HG03103 (cell line): ENCODE data around the gene PTPRE.
"Not testable (repeated sequence)": the region's sequence is repeated elsewhere in the genome, so short reads cannot be mapped to it uniquely, and the experiment has no call there.

ENCODE experiments used
- ATAC-seq: cut with Tn5 transposase; IDR thresholded peaks from one replicate; pipeline ENCODE4 v1.9.1; 2021; ENCODE audit warnings: low read depth; ENCODE audit not compliant: unreplicated experiment

PTPRE gene

DNA sequence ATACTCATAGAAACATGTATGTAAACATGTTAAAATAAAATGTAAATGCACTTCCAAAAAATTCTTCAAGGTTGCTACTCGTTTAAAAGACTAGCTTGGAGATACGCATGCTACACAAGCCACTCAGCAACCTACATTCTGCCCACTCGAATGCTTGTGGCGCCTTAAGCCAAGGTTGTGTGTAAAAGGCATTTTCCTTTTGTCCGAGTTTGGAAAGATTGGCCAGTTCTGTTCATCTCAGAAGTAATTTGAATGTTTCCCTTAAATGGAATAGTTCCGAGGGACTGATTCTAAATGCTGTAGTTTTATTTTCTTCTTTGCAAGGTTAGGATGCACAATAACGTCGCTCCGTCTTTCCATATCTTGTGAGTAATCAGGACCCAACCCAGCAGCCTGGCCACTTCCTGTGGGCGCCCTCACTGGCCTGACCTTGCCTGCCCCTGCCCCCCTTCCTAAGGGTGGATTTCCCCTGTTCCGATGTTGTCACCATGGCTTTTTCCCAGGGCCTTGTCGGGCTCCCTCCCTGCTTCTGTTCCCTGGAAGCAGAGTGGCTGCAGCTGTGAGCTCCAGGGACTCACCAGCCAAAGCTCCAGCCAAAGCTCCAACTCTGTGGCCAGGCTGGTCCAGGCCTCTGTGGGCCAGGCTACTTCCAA, 70.6 kb downstream of the PTPRE start:
- ATAC-seq: no peak

DNA sequence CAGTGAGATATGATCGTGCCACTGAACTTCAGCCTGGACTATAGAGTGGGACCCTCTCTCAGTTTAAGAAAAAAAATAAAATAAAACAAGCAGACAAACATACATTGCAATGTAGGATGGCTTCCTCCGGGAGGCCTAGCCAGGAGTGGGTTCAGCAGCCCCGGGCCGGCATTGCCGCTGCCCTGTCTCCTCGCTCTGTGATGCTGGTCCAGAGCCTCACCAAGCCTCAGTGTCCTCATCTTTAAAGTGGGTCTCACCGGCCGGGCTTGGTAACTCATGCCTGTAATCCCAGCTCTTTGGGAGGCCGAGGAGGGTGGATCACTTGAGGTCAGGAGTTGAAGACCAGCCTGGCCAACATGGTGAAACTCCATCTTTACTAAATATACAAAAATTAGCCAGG, 71.6 kb downstream of the PTPRE start:
- ATAC-seq: no peak

DNA sequence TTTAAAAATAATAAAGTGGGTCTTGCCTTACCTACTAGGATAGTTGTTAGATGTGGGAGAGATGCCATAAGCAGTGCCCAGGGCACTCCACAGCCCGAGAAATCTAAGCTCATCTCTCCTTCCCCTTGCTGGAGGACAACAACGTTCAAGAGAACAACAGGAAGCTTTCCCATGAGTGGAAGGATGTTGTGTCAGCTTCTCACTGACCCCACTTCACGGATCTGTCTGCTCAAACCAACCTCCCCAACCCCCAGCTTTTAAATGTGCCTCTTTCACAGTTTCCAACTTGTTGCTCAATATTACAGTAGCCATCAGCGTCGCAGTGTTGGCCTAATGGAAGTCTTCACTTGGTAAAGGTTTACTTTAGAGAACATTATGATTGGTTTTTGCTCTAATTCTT, 72.1 kb downstream of the PTPRE start:
- ATAC-seq: no peak

DNA sequence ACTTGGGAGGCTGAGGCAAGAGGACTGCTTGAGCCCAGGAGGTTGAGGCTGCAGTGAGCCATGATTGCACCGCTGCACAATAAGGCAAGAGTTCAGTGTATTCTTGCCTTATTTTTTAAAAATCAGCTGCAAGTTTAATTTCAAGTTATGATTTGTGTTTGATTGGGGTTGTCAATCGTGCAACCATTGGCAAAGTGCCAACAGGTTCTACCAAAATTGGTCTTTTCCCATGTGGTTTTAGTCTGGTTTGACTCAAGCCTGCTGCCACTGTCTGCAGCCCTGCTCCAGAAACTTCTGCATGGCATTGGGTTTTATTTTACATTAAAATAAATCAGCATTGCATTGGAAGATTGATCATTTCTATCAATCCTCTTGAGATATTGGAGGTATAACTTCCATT, 72.7 kb downstream of the PTPRE start:
- no peak for ATAC-seq

DNA sequence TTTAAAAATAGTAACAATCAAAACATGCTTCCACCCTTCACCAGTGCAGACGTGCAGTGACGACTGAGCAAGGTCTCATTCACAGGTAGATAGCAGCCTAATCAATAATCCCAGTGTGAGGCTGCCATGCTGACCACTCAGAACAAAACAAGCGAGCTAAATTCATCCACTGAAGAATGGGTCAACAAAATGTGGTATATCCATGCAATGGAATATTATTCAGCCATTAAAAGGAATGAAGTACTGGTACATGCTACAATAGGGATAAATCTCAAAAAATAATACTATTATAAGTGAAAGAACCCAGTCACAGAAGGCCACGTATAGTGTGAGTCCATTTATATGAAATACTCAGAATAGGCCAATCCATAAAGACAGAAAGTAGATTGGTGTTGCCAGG, 74.0 kb downstream of the PTPRE start:
- no peak for ATAC-seq

DNA sequence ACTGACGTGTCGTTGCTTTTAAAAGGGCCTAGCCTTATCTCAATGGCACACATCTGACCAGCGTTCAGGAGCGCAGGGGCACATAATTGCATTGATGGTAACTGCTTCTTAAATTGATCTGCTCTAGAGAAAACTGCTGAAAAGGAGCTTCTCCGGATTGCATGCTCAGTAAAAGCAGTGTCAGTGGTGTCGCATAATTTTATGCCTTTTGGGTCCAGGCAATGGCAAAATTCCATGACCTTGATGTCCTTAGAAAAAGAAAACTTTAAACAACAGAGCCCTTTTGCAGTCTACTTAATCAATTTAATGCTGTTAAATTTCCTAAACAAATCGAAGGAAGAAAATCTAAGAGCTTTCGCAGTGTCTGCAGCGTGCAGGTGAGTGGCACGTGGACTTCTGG, 75.7 kb downstream of the PTPRE start:
- no peak for ATAC-seq

DNA sequence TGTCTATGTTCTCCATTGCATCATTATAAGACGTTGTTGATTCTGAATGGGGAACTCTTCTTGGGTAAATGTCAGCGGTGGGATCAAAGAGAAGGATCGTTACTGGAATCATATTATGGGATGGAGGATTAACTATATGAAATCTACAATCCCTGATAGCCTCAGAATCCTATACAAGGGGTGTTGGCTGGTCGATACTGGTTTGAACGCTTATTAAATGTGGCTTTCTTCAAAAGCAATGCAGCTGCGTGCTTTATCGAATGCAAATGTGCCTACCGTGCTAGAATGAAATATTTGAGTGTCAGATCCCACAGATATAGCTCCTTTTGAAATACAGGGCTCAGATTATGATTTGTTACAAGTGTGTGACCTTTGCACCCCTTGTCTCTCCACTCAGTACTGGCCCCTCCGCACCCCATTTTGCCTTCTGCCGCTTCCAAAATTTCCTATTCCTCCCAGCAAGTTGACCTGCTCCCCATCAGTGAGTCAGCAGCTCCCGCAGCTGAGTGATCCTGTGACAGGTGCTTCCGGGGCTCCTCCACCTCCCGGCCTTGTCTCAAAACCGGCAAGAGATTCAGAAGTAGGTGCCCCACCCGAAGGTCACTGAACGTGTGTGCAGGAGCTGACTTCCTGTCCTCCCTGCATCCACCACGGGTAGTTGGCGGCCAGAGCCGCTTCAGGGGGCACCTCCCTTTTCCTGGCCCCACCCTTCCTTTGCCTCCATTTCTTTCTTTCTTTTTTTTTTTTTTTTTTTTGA, 76.6 kb downstream of the PTPRE start:
- no peak for ATAC-seq

DNA sequence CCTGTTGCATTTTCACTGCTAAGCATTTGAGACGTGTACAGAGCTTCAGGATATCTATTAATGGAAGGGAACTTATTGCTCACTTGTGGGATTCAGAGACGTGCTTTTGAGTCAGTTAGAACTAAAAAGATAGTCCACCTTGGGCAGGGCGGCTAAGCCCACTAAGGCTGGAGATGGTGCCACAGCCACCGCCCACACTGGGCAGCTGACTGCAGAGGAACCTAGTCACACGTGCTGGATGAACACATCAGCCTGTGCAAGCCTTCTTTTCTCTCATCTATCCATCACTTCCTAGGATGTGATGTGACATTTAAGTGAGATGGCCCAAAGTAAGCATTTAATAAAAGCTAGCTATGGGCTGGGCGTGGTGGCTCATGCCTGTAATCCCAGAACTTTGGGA, 78.0 kb downstream of the PTPRE start:
- ATAC-seq: no peak

DNA sequence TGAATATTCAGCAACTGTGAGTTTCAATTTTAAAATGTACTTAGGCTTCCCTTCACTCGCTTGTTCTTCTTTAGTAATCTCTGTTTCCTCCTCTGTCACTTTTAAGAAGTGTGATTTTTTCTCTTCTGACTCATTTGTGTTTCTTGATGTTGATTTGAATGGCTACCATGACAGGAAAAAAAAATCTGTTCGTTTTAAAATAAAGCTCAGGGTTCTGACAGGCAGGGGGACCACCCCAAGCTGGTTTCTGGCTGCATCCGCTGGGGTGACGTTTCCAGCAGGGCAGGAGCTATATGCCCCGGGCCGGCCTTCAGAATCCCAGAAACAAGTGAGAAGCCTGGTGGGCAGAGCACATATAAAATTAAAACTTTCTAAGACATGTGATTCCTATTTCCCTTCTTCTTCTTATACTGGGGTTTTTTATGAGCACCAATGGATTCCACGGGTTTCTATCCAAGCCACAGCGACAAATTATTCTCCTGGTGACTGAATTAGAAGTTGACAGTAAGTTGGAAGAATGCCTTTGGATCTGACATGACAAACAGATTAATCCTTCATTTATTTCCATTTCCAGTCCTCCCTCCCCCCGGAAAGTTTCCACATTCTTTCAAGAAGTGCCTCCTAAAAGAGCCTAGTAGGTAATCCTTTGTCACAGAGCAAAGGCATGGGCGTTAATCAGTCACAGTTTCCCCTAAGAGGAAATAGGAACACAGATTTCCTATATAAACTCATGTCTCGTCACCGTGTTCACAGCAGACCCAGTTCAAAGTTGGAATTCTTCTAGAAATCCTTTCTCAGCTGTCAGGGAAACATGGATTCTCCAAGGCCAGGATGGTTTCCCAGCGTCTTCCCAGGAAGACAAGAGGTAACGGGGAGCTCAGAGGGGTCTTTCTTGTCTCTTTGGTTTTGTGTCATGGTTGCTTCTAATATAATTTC, 79.9 kb downstream of the PTPRE start:
- ATAC-seq: no peak

DNA sequence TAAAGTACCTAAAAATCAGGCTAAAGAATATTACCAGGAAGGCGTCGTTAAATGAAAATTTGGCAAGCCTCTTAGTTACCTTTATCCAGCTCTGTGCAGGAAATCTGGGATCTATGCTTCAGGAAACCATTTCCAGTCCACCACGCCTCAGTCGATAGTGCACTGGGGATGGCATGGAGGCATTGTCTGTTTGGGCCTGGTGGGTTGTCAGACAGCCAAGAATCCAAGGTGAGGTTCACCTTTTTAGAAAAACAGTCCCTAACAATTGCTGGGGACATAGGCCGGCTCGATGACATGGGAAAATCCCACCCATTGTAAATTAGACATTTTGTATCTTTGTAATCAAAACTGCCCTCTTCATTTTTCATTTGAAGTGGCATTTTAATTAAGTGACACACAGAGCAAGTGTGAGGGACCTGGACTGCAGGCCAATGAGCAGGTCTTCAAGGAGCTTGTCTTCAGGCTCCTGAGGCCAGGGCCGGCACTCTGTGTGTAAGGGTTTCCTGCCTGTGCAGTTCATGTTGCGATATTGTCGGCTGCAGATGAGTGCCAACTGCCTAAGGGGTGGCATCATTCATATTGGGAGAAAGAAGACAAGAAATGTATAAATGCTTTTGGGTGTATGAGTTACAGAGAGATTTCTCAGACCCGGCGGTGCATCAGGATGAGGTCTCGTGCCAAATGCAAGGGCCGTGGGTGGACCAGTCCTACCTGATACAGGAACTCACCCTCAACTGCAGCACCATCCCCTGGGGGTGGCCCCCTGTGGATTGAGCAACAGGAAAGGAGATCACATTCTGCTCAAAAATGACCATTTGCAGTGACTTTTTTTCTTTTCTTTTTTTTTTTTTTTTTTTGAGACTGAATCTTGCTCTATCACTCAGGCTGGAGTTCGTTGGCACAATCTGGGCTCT, 80.8 kb downstream of the PTPRE start:
- ATAC-seq: no peak

DNA sequence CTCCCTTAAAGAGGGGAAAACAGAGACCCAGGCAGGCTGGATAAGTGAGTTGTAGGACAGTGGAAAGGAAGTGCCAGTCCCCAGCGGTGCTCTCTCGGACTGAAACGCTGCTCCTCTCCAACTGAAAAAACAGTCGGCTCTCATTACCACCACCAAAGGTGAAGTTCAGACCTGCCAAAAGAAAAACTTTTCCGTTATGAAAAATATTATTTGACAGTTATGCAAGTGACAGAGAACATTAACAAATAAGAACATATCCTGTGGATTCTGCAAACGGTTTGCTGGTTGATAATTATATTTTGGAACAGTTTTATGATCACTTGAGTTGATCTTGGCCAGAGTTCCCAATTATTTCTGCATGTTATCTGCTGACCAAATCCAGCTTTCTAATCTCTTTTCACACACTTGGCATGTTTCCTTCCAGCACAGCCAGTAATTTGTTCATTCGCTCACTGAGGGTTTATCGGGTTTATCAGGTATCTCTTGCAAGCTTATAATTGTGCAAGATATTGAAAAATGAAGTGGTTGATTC, 82.6 kb downstream of the PTPRE start:
- no peak for ATAC-seq

DNA sequence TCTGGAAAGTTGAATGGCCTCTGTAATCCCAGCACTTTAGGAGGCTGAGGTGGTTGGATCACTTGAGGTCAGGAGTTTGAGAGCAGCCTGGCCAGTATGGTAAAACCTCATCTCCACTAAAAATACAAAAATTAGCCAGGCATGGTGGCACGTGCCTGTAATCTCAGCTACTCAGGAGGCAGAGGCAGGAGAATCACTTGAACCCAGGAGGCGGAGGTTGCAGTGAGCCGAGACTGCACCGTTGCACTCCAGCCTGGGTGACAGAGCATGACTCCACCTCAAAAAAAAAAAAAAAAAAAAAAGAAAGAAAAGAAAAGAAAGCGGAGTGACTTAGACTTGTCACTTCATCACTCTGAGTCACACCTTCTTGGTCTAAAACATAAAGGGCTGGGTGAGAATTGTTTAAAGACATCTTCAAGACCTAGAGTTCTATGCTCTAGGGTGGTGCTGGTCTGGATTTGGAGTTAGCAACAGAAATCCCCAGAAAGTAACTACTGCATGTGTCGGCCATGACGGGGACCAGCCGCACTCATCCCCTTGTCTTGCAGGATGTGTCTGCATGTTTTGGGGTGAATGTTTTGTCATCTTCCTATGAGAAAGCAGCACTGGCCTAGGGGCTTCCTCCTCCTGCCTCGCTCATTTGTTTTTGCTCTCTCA, 83.4 kb downstream of the PTPRE start:
- not testable (repeated sequence) for ATAC-seq

DNA sequence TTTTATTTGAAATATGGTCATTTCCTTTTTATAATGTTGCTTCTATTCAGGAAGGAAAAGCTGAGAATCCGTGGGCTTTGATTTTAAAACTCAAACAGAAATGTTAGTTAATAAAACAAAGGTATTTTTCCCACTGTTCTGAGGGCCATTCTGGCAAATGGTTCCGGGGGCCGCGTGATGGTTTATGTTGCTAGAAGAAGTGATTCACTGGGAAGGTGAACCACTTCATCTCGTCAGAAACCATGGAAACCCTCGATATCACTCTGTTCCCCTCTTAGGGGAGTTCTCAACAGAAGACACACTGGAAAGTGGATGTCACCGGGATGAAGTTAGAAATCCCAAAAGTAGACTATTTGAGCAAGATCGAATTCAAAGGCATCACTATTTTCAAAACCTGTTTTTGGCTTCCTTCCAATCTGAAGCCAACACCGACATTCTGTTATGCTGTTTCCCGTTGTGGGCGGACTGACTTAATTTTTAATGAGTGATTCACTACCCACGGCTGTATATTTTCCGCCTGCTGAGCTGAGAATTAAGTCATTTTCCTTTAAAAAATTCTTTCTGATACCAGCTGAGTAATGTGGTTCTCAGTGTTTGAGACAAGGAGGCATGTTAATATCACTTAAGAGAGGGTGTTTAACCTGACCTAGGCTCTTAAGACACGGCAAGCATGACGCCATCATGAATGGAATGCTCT, 84.1 kb downstream of the PTPRE start:
- no peak for ATAC-seq

DNA sequence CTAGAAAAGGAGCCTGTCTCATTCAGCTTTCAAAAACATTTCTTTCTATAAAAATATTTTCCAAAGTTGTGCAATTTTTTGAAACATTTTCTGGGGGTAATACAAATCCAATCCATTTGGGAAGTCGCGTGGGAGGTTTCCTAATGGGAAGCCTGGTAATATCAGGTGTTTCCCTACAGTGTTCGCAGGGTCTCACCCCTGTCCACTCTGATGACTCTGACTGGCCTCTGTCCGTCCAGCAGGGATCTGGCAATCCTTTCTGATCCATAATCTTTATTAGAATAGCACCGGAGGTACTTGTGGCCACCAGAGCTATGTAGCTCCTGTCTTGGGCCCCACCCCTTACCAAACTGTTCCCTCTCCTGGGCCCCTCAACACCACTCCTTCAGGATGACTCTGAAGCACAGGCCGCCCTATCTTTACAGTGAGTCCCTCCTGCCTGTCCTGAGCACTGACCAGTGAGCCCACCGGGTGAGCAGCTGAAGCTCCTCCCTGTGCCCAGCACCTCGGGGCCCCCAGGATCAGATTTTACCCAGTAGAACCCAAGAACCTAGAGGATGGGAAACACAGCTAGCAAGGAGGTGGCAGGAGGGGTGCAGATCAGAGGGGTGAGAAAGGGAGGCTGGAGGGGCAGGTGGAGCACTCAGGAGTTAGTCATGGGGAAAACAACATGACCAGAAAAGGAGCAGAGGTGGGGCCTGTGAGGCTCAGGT, 84.8 kb downstream of the PTPRE start:
- no peak for ATAC-seq

DNA sequence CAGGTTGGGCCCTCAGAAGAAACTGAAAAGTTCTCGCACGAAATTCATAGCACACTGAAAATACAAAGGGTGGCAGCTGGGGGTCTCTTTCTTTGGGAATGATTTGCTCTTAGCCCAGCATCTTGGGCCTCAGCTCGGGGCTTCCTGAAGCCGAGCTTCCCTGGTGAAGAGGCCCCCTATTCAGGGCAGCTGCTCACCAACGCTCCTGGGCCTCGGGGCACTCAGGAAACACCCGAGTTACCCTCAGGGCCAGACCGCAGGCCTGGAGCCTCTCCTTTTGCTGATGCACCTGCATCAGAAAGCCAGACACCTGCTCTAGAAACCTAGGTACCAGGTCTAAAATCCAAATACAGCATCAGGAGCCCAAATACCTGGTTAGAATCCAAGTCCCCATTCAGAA, 85.5 kb downstream of the PTPRE start:
- no peak for ATAC-seq

DNA sequence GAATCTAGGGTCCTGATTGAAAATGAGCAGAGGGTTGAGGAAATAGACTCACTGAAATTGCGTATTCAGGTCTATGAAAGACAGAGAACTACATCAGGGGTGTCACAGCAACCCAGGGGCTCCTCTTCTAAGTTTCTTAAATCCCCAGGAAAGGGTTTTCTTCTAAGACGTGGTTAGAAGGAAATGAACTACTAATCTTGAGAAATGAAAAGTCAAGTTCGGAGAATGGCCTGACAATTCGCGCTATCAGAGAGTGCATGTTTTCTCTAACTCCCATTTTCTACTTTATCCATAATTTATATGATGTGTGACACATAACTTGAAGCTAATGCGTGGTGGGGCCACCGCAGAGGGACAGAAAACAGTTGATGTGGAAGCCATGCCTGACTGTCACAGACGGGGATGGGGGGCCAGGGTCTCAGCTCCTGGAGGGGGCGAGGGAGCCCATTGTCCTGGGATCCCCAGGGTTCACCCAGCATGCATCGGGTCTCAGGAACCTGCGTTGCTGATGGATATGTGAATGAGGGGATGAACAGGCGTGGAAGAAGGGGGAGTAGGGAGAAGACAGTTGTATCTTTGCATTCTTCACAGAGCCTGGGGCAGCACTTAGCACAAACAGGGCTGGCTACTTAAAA, 86.3 kb downstream of the PTPRE start:
- ATAC-seq: no peak

DNA sequence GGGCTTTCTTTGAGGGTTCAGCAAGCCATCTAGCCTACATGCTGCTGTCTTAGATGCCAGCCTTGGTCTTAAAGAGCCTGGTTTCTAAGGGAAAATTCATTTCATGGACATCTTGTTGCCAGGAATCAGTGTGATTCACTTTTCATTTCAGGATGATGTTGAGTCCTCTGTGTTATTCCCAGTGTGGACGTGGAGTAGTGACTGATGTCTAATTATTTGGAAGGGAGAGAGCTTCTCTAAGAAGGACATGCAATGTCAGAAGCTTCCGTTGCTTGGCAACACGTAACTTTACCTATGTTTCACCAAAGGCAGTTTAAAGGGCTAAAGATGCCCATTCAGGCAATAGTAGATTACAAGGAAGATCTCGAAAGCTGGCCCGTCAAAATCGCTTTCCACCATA, 89.0 kb downstream of the PTPRE start:
- ATAC-seq: no peak

DNA sequence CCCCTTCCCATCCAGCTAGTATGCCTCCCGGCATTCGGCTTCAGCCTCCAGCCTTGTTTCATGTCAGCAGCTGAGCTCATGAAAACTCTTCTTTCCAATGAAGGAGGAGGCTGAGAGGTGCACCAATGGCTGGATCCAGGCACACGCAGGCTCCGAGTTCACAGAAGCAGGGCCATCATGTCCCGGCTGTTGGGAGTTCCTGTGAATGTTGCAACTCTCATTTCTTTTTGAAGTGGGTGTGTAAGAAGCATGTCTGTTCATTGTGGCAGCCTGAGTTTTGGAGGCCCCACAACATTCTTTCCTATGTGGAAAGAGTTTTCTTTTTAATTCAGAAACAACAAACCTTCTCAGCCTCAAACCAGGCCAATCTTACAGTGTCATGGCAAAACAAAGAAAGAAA, 89.7 kb downstream of the PTPRE start:
- ATAC-seq: no peak
